ENCODE results near the gene CACNB2. TPM values are rescaled to one million over a fixed set of nuclear protein-coding genes. Genes with fewer than 3 reads are reported as not detected.
"Not testable (repeated sequence)": the region's sequence is repeated elsewhere in the genome, so short reads cannot be mapped to it uniquely, and the experiment has no call there.

CACNB2 gene
- total RNA-seq, 6 experiments from 2014 or later = not detected

DNA sequence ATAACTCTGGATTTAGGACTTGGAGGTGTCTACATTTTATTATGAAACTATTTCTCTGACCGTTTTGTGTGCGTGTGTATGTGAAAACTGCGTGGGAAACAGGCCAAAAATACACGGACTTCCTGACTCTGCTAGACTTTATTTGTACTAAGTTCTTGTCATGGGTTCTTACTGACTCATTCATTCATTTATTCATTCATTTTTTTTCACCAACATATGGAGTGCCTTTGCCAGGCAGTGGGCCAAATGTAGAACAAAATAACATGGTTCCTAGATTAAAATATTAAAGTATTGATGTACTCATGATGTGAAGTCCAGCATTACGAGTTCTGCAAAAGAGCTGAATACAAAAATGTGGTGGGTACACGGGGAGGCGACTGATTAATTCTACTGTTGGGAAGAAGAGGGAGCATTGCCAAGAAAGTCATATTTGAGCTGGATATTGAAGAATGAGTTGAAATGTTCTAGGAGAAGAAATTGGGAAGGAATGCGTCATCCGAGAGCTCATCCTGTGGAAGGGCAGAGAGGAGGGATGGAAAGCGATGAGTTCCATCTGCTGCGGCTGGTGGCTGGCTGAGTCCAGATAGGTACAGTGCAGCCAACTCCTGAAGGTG, 24.6 kb downstream of the CACNB2 start:
- H3K27ac Mint-ChIP-seq = no peak overlapping the region
- H3K9me3 Mint-ChIP-seq = no peaks in the 10 kb centered on the region
- peak; percentile 7 for DNase-seq
- H3K4me1 Mint-ChIP-seq (ENCODE audit: low read depth) = peaks cover 12% of the 10 kb centered on the region
- peaks cover 5% of the 10 kb centered on the region; the same call in 1 of the 2 replicates for H3K27me3 Mint-ChIP-seq (ENCODE audit: insufficient read depth)
- no peaks in the 10 kb centered on the region for H3K36me3 Mint-ChIP-seq (ENCODE audit: low read depth)
- H3K4me3 Mint-ChIP-seq = no peak overlapping the region
- TF ChIP-seq, protein P1, sequence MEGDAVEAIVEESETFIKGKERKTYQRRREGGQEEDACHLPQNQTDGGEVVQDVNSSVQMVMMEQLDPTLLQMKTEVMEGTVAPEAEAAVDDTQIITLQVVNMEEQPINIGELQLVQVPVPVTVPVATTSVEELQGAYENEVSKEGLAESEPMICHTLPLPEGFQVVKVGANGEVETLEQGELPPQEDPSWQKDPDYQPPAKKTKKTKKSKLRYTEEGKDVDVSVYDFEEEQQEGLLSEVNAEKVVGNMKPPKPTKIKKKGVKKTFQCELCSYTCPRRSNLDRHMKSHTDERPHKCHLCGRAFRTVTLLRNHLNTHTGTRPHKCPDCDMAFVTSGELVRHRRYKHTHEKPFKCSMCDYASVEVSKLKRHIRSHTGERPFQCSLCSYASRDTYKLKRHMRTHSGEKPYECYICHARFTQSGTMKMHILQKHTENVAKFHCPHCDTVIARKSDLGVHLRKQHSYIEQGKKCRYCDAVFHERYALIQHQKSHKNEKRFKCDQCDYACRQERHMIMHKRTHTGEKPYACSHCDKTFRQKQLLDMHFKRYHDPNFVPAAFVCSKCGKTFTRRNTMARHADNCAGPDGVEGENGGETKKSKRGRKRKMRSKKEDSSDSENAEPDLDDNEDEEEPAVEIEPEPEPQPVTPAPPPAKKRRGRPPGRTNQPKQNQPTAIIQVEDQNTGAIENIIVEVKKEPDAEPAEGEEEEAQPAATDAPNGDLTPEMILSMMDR (IDR thresholded peaks at IDR 0.05) = no peak

DNA sequence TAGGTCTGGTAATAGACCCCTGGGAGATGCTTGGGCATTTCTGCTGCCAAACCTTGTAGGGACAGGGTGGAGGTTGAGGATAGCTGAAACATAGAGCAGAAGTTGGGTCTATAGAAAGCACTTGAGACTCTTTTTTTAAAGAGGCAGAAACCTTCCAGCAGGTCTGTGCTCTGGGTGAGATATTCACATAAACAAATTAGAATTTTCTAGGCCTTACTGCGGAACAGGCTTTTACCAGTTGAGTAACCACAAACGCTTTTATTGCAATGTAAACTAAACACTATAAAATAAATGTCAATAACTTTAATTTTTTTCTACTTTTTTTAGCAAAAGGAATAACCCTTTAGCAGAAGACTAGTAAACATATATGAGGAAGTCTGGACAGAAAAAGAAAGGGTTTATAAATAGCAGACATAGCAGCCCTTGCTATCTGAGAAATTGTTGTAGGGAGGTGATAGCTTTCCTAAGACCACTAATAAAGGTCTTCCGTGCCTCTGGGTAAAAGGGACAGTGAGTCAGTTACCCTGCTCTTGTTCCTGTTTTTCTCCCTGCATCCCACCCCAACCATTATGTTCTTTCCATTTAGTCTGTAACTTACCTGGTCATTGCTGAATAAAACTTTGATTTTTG, 38.7 kb downstream of the CACNB2 start:
- peaks cover 8% of the 10 kb centered on the region; the same call in 1 of the 2 replicates for H3K4me1 Mint-ChIP-seq (ENCODE audit: low read depth)

DNA sequence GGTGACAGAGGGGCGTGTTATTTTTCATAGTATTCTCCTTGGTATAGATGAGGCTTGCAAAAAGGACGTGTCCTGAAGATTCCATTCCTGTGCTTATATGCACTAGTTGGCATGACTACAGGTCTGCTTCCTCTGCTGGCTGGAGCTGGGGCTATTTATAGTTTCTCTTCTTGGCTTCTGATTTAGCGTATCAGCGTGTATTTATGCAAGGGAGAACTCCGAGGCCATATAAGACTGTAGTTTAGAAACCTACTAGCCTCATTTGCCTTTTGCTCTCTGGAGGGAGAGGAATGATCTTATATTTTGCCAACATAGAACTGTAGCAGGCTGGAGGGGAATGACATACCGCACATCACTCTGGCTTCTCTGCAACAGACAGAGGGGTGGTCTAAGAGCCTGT, 39.7 kb downstream of the CACNB2 start:
- H3K4me3 Mint-ChIP-seq = peak overlapping the region; percentile 29; the same call in 1 of the 2 replicates
- H3K9me3 Mint-ChIP-seq = peaks cover 6% of the 10 kb centered on the region; the same call in 1 of the 2 replicates
- peak; percentile 34 for DNase-seq
- no peaks in the 10 kb centered on the region for H3K36me3 Mint-ChIP-seq (ENCODE audit: low read depth)
- H3K27ac Mint-ChIP-seq = no peak overlapping the region
- TF ChIP-seq, protein P1 (IDR thresholded peaks at IDR 0.05) = no peak
- H3K27me3 Mint-ChIP-seq (ENCODE audit: insufficient read depth) = peaks cover 9% of the 10 kb centered on the region
- H3K4me1 Mint-ChIP-seq (ENCODE audit: low read depth) = peaks cover 8% of the 10 kb centered on the region; the same call in 1 of the 2 replicates

More for the DNA sequence above, 38.7 kb downstream of the CACNB2 start:
- TF ChIP-seq, protein P1 (IDR thresholded peaks at IDR 0.05) = no peak
- no peaks in the 10 kb centered on the region for H3K36me3 Mint-ChIP-seq (ENCODE audit: low read depth)
- peaks cover 6% of the 10 kb centered on the region; the same call in 1 of the 2 replicates for H3K9me3 Mint-ChIP-seq
- peaks cover 11% of the 10 kb centered on the region for H3K27me3 Mint-ChIP-seq (ENCODE audit: insufficient read depth)
- DNase-seq = no peak
- H3K27ac Mint-ChIP-seq = no peak overlapping the region
- no peak overlapping the region for H3K4me3 Mint-ChIP-seq

DNA sequence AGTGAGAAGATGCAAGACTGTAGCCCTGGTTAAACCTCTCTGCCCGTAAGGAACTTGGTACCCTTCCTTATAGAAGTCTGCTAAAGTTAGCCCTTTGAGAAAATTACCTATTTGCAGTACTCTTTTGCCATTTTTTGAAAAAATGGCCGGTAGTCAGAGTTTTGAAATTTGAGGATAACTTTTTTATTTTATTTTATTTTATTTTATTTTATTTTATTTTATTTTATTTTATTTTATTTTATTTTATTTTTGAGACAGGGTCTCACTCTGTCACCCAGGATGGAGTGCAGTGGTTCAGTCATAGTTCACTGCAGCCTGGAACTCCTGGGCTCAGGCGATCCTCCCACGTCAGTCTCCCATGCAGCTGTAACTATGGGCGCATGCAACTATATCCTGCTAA, 41.2 kb downstream of the CACNB2 start:
- H3K27me3 Mint-ChIP-seq (ENCODE audit: insufficient read depth); H3K4me3 Mint-ChIP-seq; H3K36me3 Mint-ChIP-seq (ENCODE audit: low read depth); H3K9me3 Mint-ChIP-seq; H3K4me1 Mint-ChIP-seq (ENCODE audit: low read depth); H3K27ac Mint-ChIP-seq; DNase-seq: not testable (repeated sequence)

DNA sequence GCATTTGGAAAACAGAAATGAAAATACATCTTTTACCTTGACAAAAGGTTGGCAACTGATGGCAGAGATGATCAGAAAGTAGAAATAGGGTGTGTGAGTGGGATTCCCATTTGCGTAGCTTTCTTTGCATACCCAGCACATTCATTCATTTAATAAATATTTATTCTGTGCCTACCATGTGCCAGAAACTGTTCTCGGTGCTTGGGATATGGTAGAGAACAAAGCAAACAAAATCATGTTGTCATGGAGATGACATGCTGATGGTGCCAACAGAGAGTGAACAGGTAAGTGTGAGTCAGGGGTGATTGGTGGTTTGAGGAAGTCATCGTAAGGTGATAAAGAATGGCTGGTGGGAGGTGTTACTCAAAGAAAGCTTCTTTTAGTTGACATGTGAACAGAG, 45.4 kb downstream of the CACNB2 start:
- H3K27me3 Mint-ChIP-seq (ENCODE audit: insufficient read depth) = peaks cover 4% of the 10 kb centered on the region
- TF ChIP-seq, protein P1 (IDR thresholded peaks at IDR 0.05) = no peak
- no peak overlapping the region for H3K27ac Mint-ChIP-seq
- peaks cover 9% of the 10 kb centered on the region; the same call in 1 of the 2 replicates for H3K9me3 Mint-ChIP-seq
- H3K4me3 Mint-ChIP-seq = no peak overlapping the region
- no peaks in the 10 kb centered on the region for H3K36me3 Mint-ChIP-seq (ENCODE audit: low read depth)
- DNase-seq = no peak
- H3K4me1 Mint-ChIP-seq (ENCODE audit: low read depth) = no peaks in the 10 kb centered on the region

DNA sequence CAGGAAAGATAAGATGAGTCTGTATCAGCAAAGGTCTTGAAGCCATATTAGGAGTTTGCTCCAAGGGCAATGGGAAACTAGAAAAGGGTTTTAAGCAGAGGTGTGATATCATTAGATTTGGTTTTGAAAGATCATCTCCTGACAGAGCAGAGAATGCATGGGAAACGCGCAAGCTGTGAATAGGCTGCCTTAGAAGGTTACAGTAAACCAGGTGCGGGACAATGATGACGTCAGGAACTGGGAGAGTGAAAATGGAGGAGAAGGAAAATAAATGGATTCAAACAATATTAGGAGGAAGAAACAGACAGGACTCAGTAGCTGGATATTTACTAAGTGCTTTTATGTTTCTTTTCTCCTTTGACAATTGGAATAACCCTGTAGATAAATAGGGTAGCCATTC, 50.6 kb downstream of the CACNB2 start:
- H3K4me3 Mint-ChIP-seq = no peak overlapping the region
- peaks cover 9% of the 10 kb centered on the region for H3K4me1 Mint-ChIP-seq (ENCODE audit: low read depth)
- H3K9me3 Mint-ChIP-seq = peaks cover 3% of the 10 kb centered on the region; the same call in 1 of the 2 replicates
- TF ChIP-seq, protein P1 (IDR thresholded peaks at IDR 0.05) = no peak
- H3K27ac Mint-ChIP-seq = no peak overlapping the region
- DNase-seq = no peak
- peaks cover 6% of the 10 kb centered on the region for H3K27me3 Mint-ChIP-seq (ENCODE audit: insufficient read depth)
- H3K36me3 Mint-ChIP-seq (ENCODE audit: low read depth) = no peaks in the 10 kb centered on the region

All from HFFc6 (cell line).